OCI-LY3 (cell line): ENCODE data around the gene PPP1R37.

ENCODE experiments used
- CTCF ChIP-seq: fragments of 200-600, 300-600 bp; sonication (generic); IDR thresholded peaks from 2 replicates; pipeline ENCODE4 v1.5.1; 2014; ENCODE audit warnings: antibody characterized with exemption, low read length, low read depth
- EZH2phosphoT487 ChIP-seq: fragments of 200-600 bp; shearing (Covaris generic); IDR thresholded peaks from 2 replicates; pipeline ENCODE4 v1.6.1; 2018; ENCODE audit warnings: antibody characterized with exemption, mixed run types, low read depth

- no peak for TF ChIP-seq CTCF
- no peak for TF ChIP-seq EZH2phosphoT487
Observed at GRCh38 chr19:45070861-45071544, 22.0 kb upstream of the PPP1R37 start.
